Measurements from ENCODE around the gene VWA2.

DNA sequence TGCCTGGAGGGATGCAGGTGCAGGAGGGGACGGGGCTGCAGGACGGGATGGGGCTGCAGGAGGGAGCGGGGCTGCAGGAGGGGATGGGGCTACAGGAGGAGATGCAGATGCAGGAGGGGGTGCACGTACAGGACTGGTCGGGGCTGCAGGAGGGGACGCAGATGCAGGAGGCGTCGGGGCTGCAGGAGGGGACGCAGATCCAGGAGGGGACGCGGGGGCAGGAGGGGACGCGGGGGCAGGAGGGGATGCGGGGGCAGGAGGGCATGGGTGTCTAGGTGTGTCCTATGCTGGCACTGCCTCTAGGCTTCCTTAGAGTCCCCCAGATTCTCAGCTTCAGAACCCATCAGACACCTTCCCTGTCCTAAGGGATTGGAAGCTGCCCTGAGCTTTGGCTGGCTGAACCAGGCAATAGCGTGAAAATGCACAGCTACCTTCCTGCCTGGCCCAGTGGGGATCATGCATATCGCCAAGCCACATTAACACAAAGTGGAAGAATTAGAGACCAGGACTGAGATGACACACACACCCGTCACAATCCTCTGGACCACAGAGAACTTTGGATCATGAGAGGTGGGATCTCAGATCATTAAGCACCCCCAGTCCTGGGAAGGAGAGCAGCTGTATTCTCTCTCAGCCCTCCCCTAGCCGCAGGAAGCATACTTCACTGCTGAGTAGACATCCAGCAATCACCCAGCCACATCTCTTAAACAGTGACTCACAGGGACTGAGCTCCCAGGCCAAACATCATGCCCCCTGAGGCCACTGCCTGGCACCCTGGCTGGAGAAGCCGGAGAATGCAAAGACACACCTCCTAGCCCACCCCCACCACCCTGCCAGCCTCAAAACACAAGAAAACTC is 67.3 kb downstream of the VWA2 start:
- TF ChIP-seq ZNF217 (IDR thresholded peaks at IDR 0.05) (no peak), EZH2 (IDR thresholded peaks at IDR 0.05; ENCODE audit: borderline replicate concordance, control insufficient read depth, low read depth, low read length) (no peak), HDAC6 (IDR thresholded peaks at IDR 0.05; ENCODE audit: unreplicated experiment) (no peak), RAD21 (IDR thresholded peaks at IDR 0.05; ENCODE audit: insufficient read depth, low read depth, low read length) (no peak), HDGF (IDR thresholded peaks at IDR 0.05) (no peak), CHD2 (IDR thresholded peaks at IDR 0.05; ENCODE audit: borderline replicate concordance, low read depth, low read length) (no peak), EP300 (IDR thresholded peaks at IDR 0.05; ENCODE audit: borderline replicate concordance in 1 of 2, control insufficient read depth in 1 of 2, low read depth in 2 of 2, low read length in 2 of 2) (no peak), POLR2AphosphoS2 (IDR thresholded peaks at IDR 0.05; ENCODE audit: low read depth, low read length) (no peak), POLR2AphosphoS5 (IDR thresholded peaks at IDR 0.05; ENCODE audit: low read length) (no peak)
- TF ChIP-seq, protein P1, sequence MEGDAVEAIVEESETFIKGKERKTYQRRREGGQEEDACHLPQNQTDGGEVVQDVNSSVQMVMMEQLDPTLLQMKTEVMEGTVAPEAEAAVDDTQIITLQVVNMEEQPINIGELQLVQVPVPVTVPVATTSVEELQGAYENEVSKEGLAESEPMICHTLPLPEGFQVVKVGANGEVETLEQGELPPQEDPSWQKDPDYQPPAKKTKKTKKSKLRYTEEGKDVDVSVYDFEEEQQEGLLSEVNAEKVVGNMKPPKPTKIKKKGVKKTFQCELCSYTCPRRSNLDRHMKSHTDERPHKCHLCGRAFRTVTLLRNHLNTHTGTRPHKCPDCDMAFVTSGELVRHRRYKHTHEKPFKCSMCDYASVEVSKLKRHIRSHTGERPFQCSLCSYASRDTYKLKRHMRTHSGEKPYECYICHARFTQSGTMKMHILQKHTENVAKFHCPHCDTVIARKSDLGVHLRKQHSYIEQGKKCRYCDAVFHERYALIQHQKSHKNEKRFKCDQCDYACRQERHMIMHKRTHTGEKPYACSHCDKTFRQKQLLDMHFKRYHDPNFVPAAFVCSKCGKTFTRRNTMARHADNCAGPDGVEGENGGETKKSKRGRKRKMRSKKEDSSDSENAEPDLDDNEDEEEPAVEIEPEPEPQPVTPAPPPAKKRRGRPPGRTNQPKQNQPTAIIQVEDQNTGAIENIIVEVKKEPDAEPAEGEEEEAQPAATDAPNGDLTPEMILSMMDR (IDR thresholded peaks at IDR 0.05 in 2 of 3, conservative IDR thresholded peaks at IDR 0.05 in 1 of 3; ENCODE audit: control insufficient read depth in 2 of 3, extremely low read depth in 1 of 3, insufficient read depth in 1 of 3, low read depth in 3 of 3, low read length in 3 of 3), result no peak
- TF ChIP-seq, protein P2, sequence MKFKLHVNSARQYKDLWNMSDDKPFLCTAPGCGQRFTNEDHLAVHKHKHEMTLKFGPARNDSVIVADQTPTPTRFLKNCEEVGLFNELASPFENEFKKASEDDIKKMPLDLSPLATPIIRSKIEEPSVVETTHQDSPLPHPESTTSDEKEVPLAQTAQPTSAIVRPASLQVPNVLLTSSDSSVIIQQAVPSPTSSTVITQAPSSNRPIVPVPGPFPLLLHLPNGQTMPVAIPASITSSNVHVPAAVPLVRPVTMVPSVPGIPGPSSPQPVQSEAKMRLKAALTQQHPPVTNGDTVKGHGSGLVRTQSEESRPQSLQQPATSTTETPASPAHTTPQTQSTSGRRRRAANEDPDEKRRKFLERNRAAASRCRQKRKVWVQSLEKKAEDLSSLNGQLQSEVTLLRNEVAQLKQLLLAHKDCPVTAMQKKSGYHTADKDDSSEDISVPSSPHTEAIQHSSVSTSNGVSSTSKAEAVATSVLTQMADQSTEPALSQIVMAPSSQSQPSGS (IDR thresholded peaks at IDR 0.05; ENCODE audit: low read length), result no peak
